Progenitor cell of endocrine pancreas (in vitro differentiated cells): ENCODE results near the gene KCNMB2. TPM values are rescaled to one million over a fixed set of nuclear protein-coding genes. Genes with fewer than 3 reads are reported as not detected.

Experiments
- DNase-seq: peaks from one replicate; pipeline ENCODE4 v3.0.0; 2021; ENCODE audit warnings: low spot score; ENCODE audit not compliant: unreplicated experiment
- H3K27ac Mint-ChIP-seq: 2 replicates; pipeline ENCODE4 v1.8.0; 2021; ENCODE audit warnings: mild to moderate bottlenecking, moderate library complexity, mixed read lengths
- H3K27me3 Mint-ChIP-seq: 2 replicates; pipeline ENCODE4 v1.8.0; 2021; ENCODE audit warnings: mixed read lengths
- H3K36me3 Mint-ChIP-seq: 2 replicates; pipeline ENCODE4 v1.8.0; 2022; ENCODE audit warnings: mixed read lengths; ENCODE audit not compliant: insufficient read depth
- H3K4me1 Mint-ChIP-seq: 2 replicates; pipeline ENCODE4 v1.8.0; 2021; ENCODE audit warnings: low read depth, mixed read lengths
- H3K4me3 Mint-ChIP-seq: 2 replicates; pipeline ENCODE4 v1.8.0; 2021; ENCODE audit warnings: low read depth, mild to moderate bottlenecking, moderate library complexity, mixed read lengths
- H3K9me3 Mint-ChIP-seq: 2 replicates; pipeline ENCODE4 v1.8.0; 2021; ENCODE audit warnings: low read depth, mixed read lengths
- CTCF ChIP-seq: fragments of 200-600 bp; sonication (generic); IDR thresholded peaks from one replicate; pipeline ENCODE4 v1.5.0; 2021; ENCODE audit warnings: antibody characterized with exemption, mild to moderate bottlenecking; ENCODE audit not compliant: unreplicated experiment
- total RNA-seq: library from RNA; stranded (reverse); gene quantifications from 2 replicates; pipeline ENCODE4 v1.2.1, GENCODE V29; 2021

KCNMB2 gene
- total RNA-seq, 1 donor from 2014 or later: not detected

- no peaks in the 10 kb centered on the region for H3K9me3 Mint-ChIP-seq
- no peaks in the 10 kb centered on the region for H3K36me3 Mint-ChIP-seq
- no peak for TF ChIP-seq CTCF
- peaks cover 7% of the 10 kb centered on the region for H3K4me1 Mint-ChIP-seq
- peaks cover 6% of the 10 kb centered on the region for H3K27me3 Mint-ChIP-seq
- H3K27ac Mint-ChIP-seq: no peak overlapping the region
- H3K4me3 Mint-ChIP-seq: no peak overlapping the region
- DNase-seq: no peak
Measured at GRCh38 chr3:178560759-178561158, 24.5 kb downstream of the KCNMB2 start.

- peaks cover 7% of the 10 kb centered on the region for H3K4me1 Mint-ChIP-seq
- H3K9me3 Mint-ChIP-seq: no peaks in the 10 kb centered on the region
- DNase-seq: no peak
Measured at GRCh38 chr3:178561239-178561638, 25.0 kb downstream of the KCNMB2 start.

GRCh38 chr3:178562143-178562946 is 26.1 kb downstream of the KCNMB2 start:
- no peak for TF ChIP-seq CTCF
- Mint-ChIP-seq H3K27me3 (no peaks in the 10 kb centered on the region), H3K4me3 (no peak overlapping the region), H3K36me3 (no peaks in the 10 kb centered on the region), H3K9me3 (no peaks in the 10 kb centered on the region), H3K27ac (no peak overlapping the region), H3K4me1 (peaks cover 7% of the 10 kb centered on the region)
- DNase-seq: no peak

More at GRCh38 chr3:178561239-178561638, 25.0 kb downstream of the KCNMB2 start:
- Mint-ChIP-seq H3K36me3 (no peaks in the 10 kb centered on the region), H3K27me3 (peaks cover 6% of the 10 kb centered on the region), H3K27ac (no peak overlapping the region), H3K4me3 (no peak overlapping the region)
- TF ChIP-seq CTCF: no peak

GRCh38 chr3:178562947-178563232 is 26.7 kb downstream of the KCNMB2 start:
- Mint-ChIP-seq H3K4me3 (no peak overlapping the region), H3K36me3 (no peaks in the 10 kb centered on the region), H3K4me1 (peaks cover 7% of the 10 kb centered on the region), H3K9me3 (no peaks in the 10 kb centered on the region), H3K27ac (no peak overlapping the region), H3K27me3 (no peaks in the 10 kb centered on the region)
- TF ChIP-seq CTCF: no peak
- no peak for DNase-seq

GRCh38 chr3:178567611-178568010 is 31.4 kb downstream of the KCNMB2 start:
- no peak overlapping the region for H3K27ac Mint-ChIP-seq
- no peaks in the 10 kb centered on the region for H3K9me3 Mint-ChIP-seq
- H3K36me3 Mint-ChIP-seq: no peaks in the 10 kb centered on the region
- no peak overlapping the region for H3K4me3 Mint-ChIP-seq
- DNase-seq: no peak
- H3K4me1 Mint-ChIP-seq: no peaks in the 10 kb centered on the region
- H3K27me3 Mint-ChIP-seq: no peaks in the 10 kb centered on the region
- TF ChIP-seq CTCF: no peak
